HCT116 (cell line): ENCODE data around the gene BCR. TPM values are rescaled to one million over a fixed set of nuclear protein-coding genes. Genes with fewer than 3 reads are reported as not detected.

Experiments used
- ATAC-seq: fragments of 200-7000 bp; cut with Tn5 transposase; 2 replicates; pipeline ENCODE4 v1.9.1; 2020; ENCODE audit warnings: mild to moderate bottlenecking, moderate library complexity
- BruUV-seq: library from RNA; stranded (reverse); fragments of 400-500 nt; replicated peaks from 2 replicates; lab custom pipeline; 2021; lab: Mats Ljungman, UMichigan
- CTCF ChIA-PET: fragments of 300-600 bp; sonication (Branson Sonifier 250); formaldehyde crosslinking; loops from one replicate; lab custom pipeline; 2021; ENCODE audit warnings: antibody characterized with exemption; lab: Charles Lee
- POLR2A ChIA-PET: fragments of 300-600, 350-600 bp; sonication (Branson Sonifier 250); formaldehyde crosslinking; loops from one replicate; lab custom pipeline; 2021; ENCODE audit warnings: antibody characterized with exemption; lab: Charles Lee
- RAD21 ChIA-PET, 2 experiments: fragments of 300-600 bp; sonication (Branson Sonifier 250); formaldehyde crosslinking; loops; one replicate each; lab custom pipeline; 2023; ENCODE audit warnings: low total read pairs in 2 of 2; ENCODE audit not compliant: uncharacterized antibody in 2 of 2, unreplicated experiment in 2 of 2, low non-redundant PET in 1 of 2; lab: Charles Lee
- DNase-seq: peaks from one replicate; pipeline ENCODE4 v3.0.0-alpha.2; 2010; ENCODE audit warnings: low read depth, low spot score
- H2AFZ ChIP-seq: fragments of 200-600 bp; shearing (Covaris generic), sonication (generic); 2 replicates; pipeline ENCODE4 v1.6.1; 2017; ENCODE audit warnings: low read depth, mixed run types, mixed read lengths, antibody characterized with exemption, low read length; ENCODE audit not compliant: poor library complexity, severe bottlenecking
- H3K27ac ChIP-seq: 2 replicates; pipeline ENCODE4 v1.5.1; 2012; ENCODE audit warnings: low read depth, low read length
- H3K27me3 ChIP-seq: fragments of 200-600 bp; sonication (generic); 2 replicates; pipeline ENCODE4 v1.6.1; 2016; ENCODE audit warnings: mixed run types, low read length, mixed read lengths; ENCODE audit not compliant: insufficient read depth
- H3K36me3 ChIP-seq, 2 experiments: fragments of 200-500 bp in 1 of 2; fragments of 200-600 bp in 1 of 2; sonication (Bioruptor generic) in 1 of 2; sonication (generic) in 1 of 2; 2 replicates each; pipeline versions ENCODE4 v1.5.1 to v1.6.1; 2014 to 2016; ENCODE audit warnings: low read length in 2 of 2, inconsistent platforms in 1 of 2, mixed read lengths in 1 of 2, mixed run types in 1 of 2; ENCODE audit not compliant: insufficient read depth in 2 of 2, control insufficient read depth in 1 of 2
- H3K4me1 ChIP-seq, 2 experiments: fragments of 200-600 bp in 1 of 2; sonication (generic) in 1 of 2; 2 replicates each; pipeline versions ENCODE4 v1.5.1 to v1.6.1; 2012 to 2017; ENCODE audit warnings: low read length in 2 of 2, inconsistent platforms in 1 of 2, mild to moderate bottlenecking in 1 of 2, mixed read lengths in 1 of 2, mixed run types in 1 of 2, moderate library complexity in 1 of 2; ENCODE audit not compliant: insufficient read depth in 2 of 2, control insufficient read depth in 1 of 2
- H3K4me2 ChIP-seq: fragments of 200-600 bp; sonication (generic); 2 replicates; pipeline ENCODE4 v1.6.1; 2017; ENCODE audit warnings: mixed run types, low read length, mixed read lengths
- H3K4me3 ChIP-seq, 2 experiments: fragments of 200-600 bp in 1 of 2; sonication (generic) in 1 of 2; replicated peaks in 1 of 2; 2 replicates each; pipeline ENCODE4 v1.5.1; 2011 to 2016; ENCODE audit warnings: low read length in 2 of 2, control low read depth in 1 of 2, low read depth in 1 of 2, mild to moderate bottlenecking in 1 of 2, mixed read lengths in 1 of 2, mixed run types in 1 of 2
- H3K79me2 ChIP-seq: fragments of 200-600 bp; sonication (generic); 2 replicates; pipeline ENCODE4 v1.6.1; 2017; ENCODE audit warnings: mild to moderate bottlenecking, mixed run types, low read length, moderate library complexity, mixed read lengths; ENCODE audit not compliant: insufficient read depth
- H3K9ac ChIP-seq: fragments of 200-600 bp; sonication (generic); 2 replicates; pipeline ENCODE4 v1.6.1; 2016; ENCODE audit warnings: low read length, mixed read lengths
- H3K9me2 ChIP-seq: fragments of 200-600 bp; sonication (generic), shearing (Covaris generic); 2 replicates; pipeline ENCODE4 v1.6.1; 2017; ENCODE audit warnings: mixed run types, mild to moderate bottlenecking, moderate library complexity; ENCODE audit not compliant: insufficient read depth
- H3K9me3 ChIP-seq, 2 experiments: fragments of 200-500 bp in 1 of 2; fragments of 200-600 bp in 1 of 2; sonication (Bioruptor generic) in 1 of 2; sonication (generic) in 1 of 2; 2 replicates each; pipeline ENCODE4 v1.6.1; 2014 to 2017; ENCODE audit warnings: low read length in 2 of 2, mixed read lengths in 2 of 2, inconsistent platforms in 1 of 2, low read depth in 1 of 2, mild to moderate bottlenecking in 1 of 2, mixed run types in 1 of 2, moderate library complexity in 1 of 2; ENCODE audit not compliant: control insufficient read depth in 1 of 2, insufficient read depth in 1 of 2
- H4K20me1 ChIP-seq: fragments of 200-600 bp; sonication (generic), shearing (Covaris generic); 2 replicates; pipeline ENCODE4 v1.6.1; 2017; ENCODE audit warnings: mixed run types, mild to moderate bottlenecking, moderate library complexity; ENCODE audit not compliant: insufficient read depth
- CBX3 ChIP-seq: IDR thresholded peaks from 2 replicates; pipeline ENCODE4 v1.6.1; 2012; ENCODE audit warnings: low read depth
- CEBPB ChIP-seq: IDR thresholded peaks from 2 replicates; pipeline ENCODE4 v1.6.1; 2012; ENCODE audit warnings: low read depth
- EGR1 ChIP-seq: IDR thresholded peaks from 2 replicates; pipeline ENCODE4 v1.6.1; 2012; ENCODE audit warnings: low read depth
- ELF1 ChIP-seq: IDR thresholded peaks from 2 replicates; pipeline ENCODE4 v1.6.1; 2012; ENCODE audit warnings: low read depth, borderline replicate concordance
- EZH2 ChIP-seq: fragments of 200-600 bp; sonication (generic); IDR thresholded peaks from 2 replicates; pipeline ENCODE4 v1.6.1; 2017; ENCODE audit warnings: antibody characterized with exemption, mixed run types
- EZH2phosphoT487 ChIP-seq: fragments of 200-600 bp; IDR thresholded peaks from 2 replicates; pipeline ENCODE4 v1.6.1; 2018; ENCODE audit warnings: antibody characterized with exemption, borderline replicate concordance
- FOSL1 ChIP-seq: IDR thresholded peaks from 2 replicates; pipeline ENCODE4 v1.6.1; 2012; ENCODE audit warnings: low read depth
- JUND ChIP-seq: IDR thresholded peaks from 2 replicates; pipeline ENCODE4 v1.6.1; 2012
- POLR2AphosphoS5 ChIP-seq: IDR thresholded peaks from 2 replicates; pipeline ENCODE4 v1.6.1; 2011; ENCODE audit warnings: mild to moderate bottlenecking, low read depth, low read length, moderate library complexity
- RAD21 ChIP-seq: IDR thresholded peaks from 2 replicates; pipeline ENCODE4 v1.6.1; 2012; ENCODE audit warnings: low read depth, mild to moderate bottlenecking
- SP1 ChIP-seq: IDR thresholded peaks from 2 replicates; pipeline ENCODE4 v1.6.1; 2012; ENCODE audit warnings: low read depth
- SRF ChIP-seq: IDR thresholded peaks from 2 replicates; pipeline ENCODE4 v1.6.1; 2012; ENCODE audit warnings: low read depth
- TCF7L2 ChIP-seq: IDR thresholded peaks from 2 replicates; pipeline ENCODE4 v1.7.0; 2011; ENCODE audit warnings: borderline replicate concordance, inconsistent platforms; ENCODE audit not compliant: insufficient read depth, insufficient read length; ENCODE audit errors: extremely low read depth
- YY1 ChIP-seq: IDR thresholded peaks from 2 replicates; pipeline ENCODE4 v1.6.1; 2011; ENCODE audit warnings: low read length, low read depth, moderate library complexity, mild to moderate bottlenecking; ENCODE audit not compliant: insufficient replicate concordance; ENCODE audit errors: extremely low read depth
- ZFX ChIP-seq: fragments of 450-650 bp; IDR thresholded peaks from 2 replicates; pipeline ENCODE4 v1.6.1; 2017
- ZNF274 ChIP-seq: fragments of 200-500 bp; sonication (Bioruptor generic); IDR thresholded peaks from 2 replicates; pipeline ENCODE4 v1.6.1; 2014; ENCODE audit warnings: mild to moderate bottlenecking, low read depth, low read length, inconsistent platforms
- intact Hi-C: fragments of 100-400 bp; cut with micrococcal nuclease; formaldehyde crosslinking; loops from 2 replicates; pipeline ENCODE4 v1.10.0; 2022
- total RNA-seq: library from RNA; stranded (reverse); gene quantifications from one replicate; pipeline ENCODE4 v1.2.1, GENCODE V29; 2021; ENCODE audit not compliant: unreplicated experiment
- TF ChIP-seq, protein P1 (sequence below), 3 experiments: fragments of 200-600 bp in 1 of 3; sonication (generic) in 1 of 3; IDR thresholded peaks in 2 of 3; conservative IDR thresholded peaks in 1 of 3; 2 replicates each; pipeline ENCODE4 v1.5.1; 2012 to 2017; ENCODE audit warnings: low read depth in 2 of 3, low read length in 2 of 3, antibody characterized with exemption in 1 of 3, borderline replicate concordance in 1 of 3, control low read depth in 1 of 3, mild to moderate bottlenecking in 1 of 3, mixed read lengths in 1 of 3, mixed run types in 1 of 3, moderate library complexity in 1 of 3; ENCODE audit not compliant: insufficient read depth in 1 of 3
- TF ChIP-seq, protein P2 (sequence below): IDR thresholded peaks from 2 replicates; pipeline ENCODE4 v1.6.1; 2012
- TF ChIP-seq, protein P3 (sequence below): IDR thresholded peaks from 2 replicates; pipeline ENCODE4 v1.6.1; 2012; ENCODE audit warnings: low read depth
- TF ChIP-seq, protein P4 (sequence below): IDR thresholded peaks from 2 replicates; pipeline ENCODE4 v1.6.1; 2012

Gene BCR
- total RNA-seq, 1 experiment from 2014 or later: 39.7 TPM

DNA sequence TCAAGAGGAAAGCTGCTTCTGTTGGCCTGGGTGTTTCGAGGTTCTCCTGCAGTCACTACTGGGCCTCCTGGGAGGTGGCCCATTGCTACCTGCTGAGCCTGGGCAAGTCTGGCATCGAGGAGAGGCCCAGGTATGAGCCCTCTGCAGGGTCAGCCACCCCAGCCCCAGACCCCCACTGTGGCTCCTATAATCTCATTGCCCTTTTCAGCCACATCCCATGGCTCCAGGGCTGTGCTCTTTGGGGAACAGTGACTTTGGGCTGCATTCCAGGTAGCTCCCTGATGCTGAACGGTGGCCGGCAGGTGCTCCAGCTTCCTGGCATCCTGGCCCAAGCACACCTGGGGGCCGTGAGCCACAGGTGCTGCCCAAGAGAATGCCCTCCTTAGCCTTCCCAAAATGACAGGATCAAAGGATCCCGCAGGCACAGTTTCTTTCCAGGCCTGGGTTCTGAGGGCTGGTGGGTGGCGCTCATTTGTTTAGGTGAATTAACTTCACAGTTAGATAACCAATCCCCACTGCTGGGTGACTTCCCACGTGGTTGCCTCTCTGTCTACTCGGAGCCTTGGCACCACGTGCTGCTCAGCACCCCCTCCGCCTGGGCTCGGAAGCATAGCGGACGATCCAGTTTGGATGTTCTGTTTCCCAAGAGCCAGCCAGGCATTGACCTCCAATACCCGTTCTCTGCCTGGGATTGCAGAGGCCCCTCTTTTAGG, 97.4 kb downstream of the BCR start:
- ChIA-PET POLR2A (no interaction called here), RAD21 (no interaction called here)
- Histone ChIP-seq H3K36me3 (peaks cover 12% of the 10 kb centered on the region in 2 experiments; a peak in 2 of 4 replicates), H3K4me1 (peaks cover 17 to 21% of the 10 kb centered on the region in 2 experiments), H3K4me3 (no peak overlapping the region), H3K79me2 (no peaks in the 10 kb centered on the region; the same call in 1 of the 2 replicates), H3K27ac (no peak overlapping the region), H3K27me3 (no peaks in the 10 kb centered on the region), H3K4me2 (no peak overlapping the region)
- intact Hi-C loops: no loop called here
- TF ChIP-seq ZNF274 (no peak), JUND (no peak), CBX3 (no peak), ZFX (no peak), EZH2phosphoT487 (no peak), CEBPB (no peak), YY1 (no peak), POLR2AphosphoS5 (no peak), ELF1 (no peak), FOSL1 (no peak), EZH2 (no peak), RAD21 (no peak), TCF7L2 (no peak), SP1 (no peak), SRF (no peak), EGR1 (no peak)
- TF ChIP-seq, protein P1, sequence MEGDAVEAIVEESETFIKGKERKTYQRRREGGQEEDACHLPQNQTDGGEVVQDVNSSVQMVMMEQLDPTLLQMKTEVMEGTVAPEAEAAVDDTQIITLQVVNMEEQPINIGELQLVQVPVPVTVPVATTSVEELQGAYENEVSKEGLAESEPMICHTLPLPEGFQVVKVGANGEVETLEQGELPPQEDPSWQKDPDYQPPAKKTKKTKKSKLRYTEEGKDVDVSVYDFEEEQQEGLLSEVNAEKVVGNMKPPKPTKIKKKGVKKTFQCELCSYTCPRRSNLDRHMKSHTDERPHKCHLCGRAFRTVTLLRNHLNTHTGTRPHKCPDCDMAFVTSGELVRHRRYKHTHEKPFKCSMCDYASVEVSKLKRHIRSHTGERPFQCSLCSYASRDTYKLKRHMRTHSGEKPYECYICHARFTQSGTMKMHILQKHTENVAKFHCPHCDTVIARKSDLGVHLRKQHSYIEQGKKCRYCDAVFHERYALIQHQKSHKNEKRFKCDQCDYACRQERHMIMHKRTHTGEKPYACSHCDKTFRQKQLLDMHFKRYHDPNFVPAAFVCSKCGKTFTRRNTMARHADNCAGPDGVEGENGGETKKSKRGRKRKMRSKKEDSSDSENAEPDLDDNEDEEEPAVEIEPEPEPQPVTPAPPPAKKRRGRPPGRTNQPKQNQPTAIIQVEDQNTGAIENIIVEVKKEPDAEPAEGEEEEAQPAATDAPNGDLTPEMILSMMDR (IDR thresholded peaks at IDR 0.05 in 2 of 3, conservative IDR thresholded peaks at IDR 0.05 in 1 of 3; ENCODE audit: borderline replicate concordance in 1 of 3, insufficient read depth in 1 of 3, low read depth in 2 of 3, low read length in 2 of 3): no peak
- TF ChIP-seq, protein P2, sequence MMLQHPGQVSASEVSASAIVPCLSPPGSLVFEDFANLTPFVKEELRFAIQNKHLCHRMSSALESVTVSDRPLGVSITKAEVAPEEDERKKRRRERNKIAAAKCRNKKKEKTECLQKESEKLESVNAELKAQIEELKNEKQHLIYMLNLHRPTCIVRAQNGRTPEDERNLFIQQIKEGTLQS: no peak
- TF ChIP-seq, protein P3, sequence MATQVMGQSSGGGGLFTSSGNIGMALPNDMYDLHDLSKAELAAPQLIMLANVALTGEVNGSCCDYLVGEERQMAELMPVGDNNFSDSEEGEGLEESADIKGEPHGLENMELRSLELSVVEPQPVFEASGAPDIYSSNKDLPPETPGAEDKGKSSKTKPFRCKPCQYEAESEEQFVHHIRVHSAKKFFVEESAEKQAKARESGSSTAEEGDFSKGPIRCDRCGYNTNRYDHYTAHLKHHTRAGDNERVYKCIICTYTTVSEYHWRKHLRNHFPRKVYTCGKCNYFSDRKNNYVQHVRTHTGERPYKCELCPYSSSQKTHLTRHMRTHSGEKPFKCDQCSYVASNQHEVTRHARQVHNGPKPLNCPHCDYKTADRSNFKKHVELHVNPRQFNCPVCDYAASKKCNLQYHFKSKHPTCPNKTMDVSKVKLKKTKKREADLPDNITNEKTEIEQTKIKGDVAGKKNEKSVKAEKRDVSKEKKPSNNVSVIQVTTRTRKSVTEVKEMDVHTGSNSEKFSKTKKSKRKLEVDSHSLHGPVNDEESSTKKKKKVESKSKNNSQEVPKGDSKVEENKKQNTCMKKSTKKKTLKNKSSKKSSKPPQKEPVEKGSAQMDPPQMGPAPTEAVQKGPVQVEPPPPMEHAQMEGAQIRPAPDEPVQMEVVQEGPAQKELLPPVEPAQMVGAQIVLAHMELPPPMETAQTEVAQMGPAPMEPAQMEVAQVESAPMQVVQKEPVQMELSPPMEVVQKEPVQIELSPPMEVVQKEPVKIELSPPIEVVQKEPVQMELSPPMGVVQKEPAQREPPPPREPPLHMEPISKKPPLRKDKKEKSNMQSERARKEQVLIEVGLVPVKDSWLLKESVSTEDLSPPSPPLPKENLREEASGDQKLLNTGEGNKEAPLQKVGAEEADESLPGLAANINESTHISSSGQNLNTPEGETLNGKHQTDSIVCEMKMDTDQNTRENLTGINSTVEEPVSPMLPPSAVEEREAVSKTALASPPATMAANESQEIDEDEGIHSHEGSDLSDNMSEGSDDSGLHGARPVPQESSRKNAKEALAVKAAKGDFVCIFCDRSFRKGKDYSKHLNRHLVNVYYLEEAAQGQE: no peak
- TF ChIP-seq, protein P4, sequence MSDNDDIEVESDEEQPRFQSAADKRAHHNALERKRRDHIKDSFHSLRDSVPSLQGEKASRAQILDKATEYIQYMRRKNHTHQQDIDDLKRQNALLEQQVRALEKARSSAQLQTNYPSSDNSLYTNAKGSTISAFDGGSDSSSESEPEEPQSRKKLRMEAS: no peak
- TF ChIP-seq, all 23 proteins: peak for 0
- no TSS peak for BruUV-seq
- CTCF ChIA-PET: no interaction called here
- Histone ChIP-seq H3K9ac (no peak overlapping the region), H3K9me2 (no peaks in the 10 kb centered on the region), H2AFZ (no peak overlapping the region), H4K20me1 (no peaks in the 10 kb centered on the region), H3K9me3 (no peaks in the 10 kb centered on the region)
- ATAC-seq: no peak
- no peak for DNase-seq
